Measurements from ENCODE around the gene OR4P4. TPM values are rescaled to one million over a fixed set of nuclear protein-coding genes. Genes with fewer than 3 reads are reported as not detected.

Gene OR4P4
- total RNA-seq, 1 experiment from 2014 or later = not detected

- no peaks in the 10 kb centered on the region for H3K79me1 ChIP-seq (ENCODE audit: insufficient read depth, low read depth, low read length, poor library complexity, severe bottlenecking)
- no peaks in the 10 kb centered on the region for H4K20me1 ChIP-seq (ENCODE audit: control insufficient read depth, insufficient read depth, insufficient read length)
- H2BK120ac ChIP-seq (ENCODE audit: low read depth, low read length, poor library complexity, severe bottlenecking) = no peak overlapping the region
- no peak overlapping the region for H3K56ac ChIP-seq (ENCODE audit: insufficient read length, low read depth, low read length)
- H3K27me3 Mint-ChIP-seq (ENCODE audit: low read depth) = no peaks in the 10 kb centered on the region
- H4K91ac ChIP-seq (ENCODE audit: insufficient read length, low read depth, low read length) = no peak overlapping the region
- peaks cover 44 to 52% of the 10 kb centered on the region in 2 experiments for H3K9me3 Mint-ChIP-seq
- no peaks in the 10 kb centered on the region for H3K4me1 Mint-ChIP-seq
- no peak overlapping the region for H3K9ac ChIP-seq (ENCODE audit: extremely low read depth, insufficient read length, low read length)
- DNase-seq = no peak
- H2AFZ ChIP-seq (ENCODE audit: low read length) = no peak overlapping the region
- H2BK20ac ChIP-seq (ENCODE audit: low read depth, low read length, poor library complexity, severe bottlenecking) = no peak overlapping the region
- peaks cover 33% of the 10 kb centered on the region for H3K9me3 ChIP-seq (ENCODE audit: control insufficient read depth, low read depth, low read length)
- no peak overlapping the region for H2BK12ac ChIP-seq (ENCODE audit: insufficient read length, low read depth, low read length)
- no peak overlapping the region for H3K23ac ChIP-seq (ENCODE audit: insufficient read length, low read depth, low read length)
- H3K23me2 ChIP-seq (ENCODE audit: insufficient read length, low read depth, low read length, poor library complexity, severe bottlenecking) = no peaks in the 10 kb centered on the region
- H3K4me1 ChIP-seq (ENCODE audit: insufficient read depth, low read length) = no peaks in the 10 kb centered on the region
- H4K5ac ChIP-seq (ENCODE audit: insufficient read length, low read depth, low read length) = no peak overlapping the region
- no peak overlapping the region for H3K18ac ChIP-seq (ENCODE audit: insufficient read length, low read depth, low read length)
- H3K4ac ChIP-seq (ENCODE audit: low read depth, low read length) = no peak overlapping the region
- H3K4me3 Mint-ChIP-seq = no peak overlapping the region
- no peaks in the 10 kb centered on the region; a peak in 1 of 7 replicates for H3K36me3 Mint-ChIP-seq (ENCODE audit: insufficient read depth in 1 of 3, low read depth in 3 of 3)
- no peak overlapping the region for H3K27ac Mint-ChIP-seq
- TF ChIP-seq CTCF (conservative IDR thresholded peaks at IDR 0.05) = no peak
- H2AK5ac ChIP-seq (ENCODE audit: insufficient read length, low read length) = no peak overlapping the region
- no peaks in the 10 kb centered on the region for H3K79me2 ChIP-seq (ENCODE audit: insufficient read depth, low read length)
- H2BK15ac ChIP-seq (ENCODE audit: low read depth, low read length) = no peak overlapping the region
- no peak overlapping the region for H3K14ac ChIP-seq (ENCODE audit: insufficient read depth, low read length)
- H3K27ac ChIP-seq (ENCODE audit: insufficient read length, low read depth, low read length) = no peak overlapping the region
- H3K27me3 ChIP-seq (ENCODE audit: insufficient read depth, low read length) = no peaks in the 10 kb centered on the region
- H4K8ac ChIP-seq (replicated peaks; ENCODE audit: insufficient read length, low read depth, low read length) = no peak overlapping the region
- H3T11ph ChIP-seq (ENCODE audit: low read length) = no peak overlapping the region
- no peak overlapping the region for H3K4me2 ChIP-seq (ENCODE audit: insufficient read depth, insufficient read length, low read length)
- WGBS (ENCODE audit: extremely low coverage, insufficient read length, low lambda C conversion rate) = no CpG with 5 or more reads among the region's 5 CpGs
- H2BK5ac ChIP-seq (ENCODE audit: insufficient read length, low read length) = no peak overlapping the region
Observed at GRCh38 chr11:55673860-55674259, 38.9 kb downstream of the OR4P4 start.

Other genes with a start within 250 kb of the OR4P4 start
- gene OR4C15, start 80.6 kb upstream of the OR4P4 start, total RNA-seq (2021) = not detected in 2 replicates
- not detected in 2 replicates for gene OR4C16, start 63.0 kb upstream of the OR4P4 start, total RNA-seq (2021)
- gene OR4C11, start 27.5 kb upstream of the OR4P4 start, total RNA-seq (2021) = not detected in 2 replicates
- gene OR4S2, start 13.2 kb downstream of the OR4P4 start, total RNA-seq (2021) = not detected in 2 replicates
- gene OR4C6, start 27.1 kb downstream of the OR4P4 start, total RNA-seq (2021) = not detected in 2 replicates
- not detected in 2 replicates for gene OR5D13, start 138.3 kb downstream of the OR4P4 start, total RNA-seq (2021)
- gene OR5D14, start 160.4 kb downstream of the OR4P4 start, total RNA-seq (2021) = not detected in 2 replicates
- gene OR5L1, start 176.3 kb downstream of the OR4P4 start, total RNA-seq (2021) = not detected in 2 replicates
- gene OR5D18, start 184.5 kb downstream of the OR4P4 start, total RNA-seq (2021) = not detected in 2 replicates
- not detected in 2 replicates for gene OR5L2, start 192.1 kb downstream of the OR4P4 start, total RNA-seq (2021)
- not detected in 2 replicates for gene OR5D16, start 203.6 kb downstream of the OR4P4 start, total RNA-seq (2021)
- not detected in 2 replicates for gene TRIM51, start 248.2 kb downstream of the OR4P4 start, total RNA-seq (2021)

Data from H9 (cell line).